ENCODE data around the gene CASP2. TPM values are rescaled to one million over a fixed set of nuclear protein-coding genes. Genes with fewer than 3 reads are reported as not detected.

CASP2 gene
- total RNA-seq, 1 experiment from 2014 or later: 64.1 TPM

GRCh38 chr7:143323653-143324052 is 35.5 kb downstream of the CASP2 start:
- H3K9me2 ChIP-seq (ENCODE audit: insufficient read depth): no peaks in the 10 kb centered on the region
- no peaks in the 10 kb centered on the region for H3K27me3 ChIP-seq (ENCODE audit: insufficient read depth, low read length)
- no peak overlapping the region for H3K4me2 ChIP-seq (ENCODE audit: low read length)
- ATAC-seq (no peak), DNase-seq (ENCODE audit: low read depth, low spot score) (no peak)
- POLR2A ChIA-PET: no interaction called here
- CTCF ChIA-PET: no interaction called here
- H3K27ac ChIP-seq (ENCODE audit: low read depth, low read length): no peak overlapping the region
- H3K4me1 ChIP-seq (ENCODE audit: control insufficient read depth in 1 of 2, insufficient read depth in 2 of 2, low read length in 2 of 2): no peaks in the 10 kb centered on the region
- intact Hi-C loops (cut with micrococcal nuclease): no loop called here
- no peak overlapping the region for H3K4me3 ChIP-seq (replicated peaks in 1 of 2; ENCODE audit: low read depth in 1 of 2, low read length in 2 of 2)
- TF ChIP-seq SRF (IDR thresholded peaks at IDR 0.05; ENCODE audit: low read depth): no peak
- TF ChIP-seq TCF7L2 (IDR thresholded peaks at IDR 0.05; ENCODE audit: borderline replicate concordance, extremely low read depth, insufficient read depth, insufficient read length): no peak
- TF ChIP-seq CTCF (IDR thresholded peaks at IDR 0.05 in 2 of 3, conservative IDR thresholded peaks at IDR 0.05 in 1 of 3; ENCODE audit: borderline replicate concordance in 1 of 3, insufficient read depth in 1 of 3, low read depth in 2 of 3, low read length in 2 of 3): no peak
- no peak for TF ChIP-seq JUND (IDR thresholded peaks at IDR 0.05)
- TF ChIP-seq SIN3A (IDR thresholded peaks at IDR 0.05; ENCODE audit: low read depth): no peak
- TF ChIP-seq EZH2 (IDR thresholded peaks at IDR 0.05): no peak
- TF ChIP-seq EZH2phosphoT487 (IDR thresholded peaks at IDR 0.05; ENCODE audit: borderline replicate concordance): no peak
- TF ChIP-seq REST (IDR thresholded peaks at IDR 0.05; ENCODE audit: low read depth): no peak
- TF ChIP-seq POLR2A (IDR thresholded peaks at IDR 0.05; ENCODE audit: borderline replicate concordance, extremely low read depth, insufficient read depth, insufficient read length): no peak
- no peak for TF ChIP-seq EGR1 (IDR thresholded peaks at IDR 0.05; ENCODE audit: low read depth)
- no peak for TF ChIP-seq YY1 (IDR thresholded peaks at IDR 0.05; ENCODE audit: extremely low read depth, insufficient replicate concordance, low read depth, low read length)
- TF ChIP-seq ELF1 (IDR thresholded peaks at IDR 0.05; ENCODE audit: borderline replicate concordance, low read depth): no peak
- TF ChIP-seq POLR2AphosphoS5 (IDR thresholded peaks at IDR 0.05; ENCODE audit: low read depth, low read length): no peak
- no TSS peak for BruUV-seq (replicated peaks)
- RAD21 ChIA-PET (ENCODE audit: low non-redundant PET in 1 of 2, low total read pairs in 2 of 2, uncharacterized antibody in 2 of 2, unreplicated experiment in 2 of 2): no interaction called here
- H3K79me2 ChIP-seq (ENCODE audit: insufficient read depth, low read length): no peaks in the 10 kb centered on the region
- H3K9ac ChIP-seq (ENCODE audit: low read length): no peak overlapping the region
- H2AFZ ChIP-seq (ENCODE audit: low read depth, low read length, poor library complexity, severe bottlenecking): no peak overlapping the region
- H3K9me3 ChIP-seq (ENCODE audit: control insufficient read depth in 1 of 2, insufficient read depth in 1 of 2, low read depth in 1 of 2, low read length in 2 of 2): no peaks in the 10 kb centered on the region
- no peaks in the 10 kb centered on the region for H4K20me1 ChIP-seq (ENCODE audit: insufficient read depth)
- no peaks in the 10 kb centered on the region for H3K36me3 ChIP-seq (ENCODE audit: control insufficient read depth in 1 of 2, insufficient read depth in 2 of 2, low read length in 2 of 2)

Measured in HCT116 (cell line).